Stimulated activated CD8-positive, alpha-beta memory T cell treated with anti-CD3 and anti-CD28 coated beads, Interleukin-12 subunit alpha, Interleukin-12 subunit beta, amount 100 ng/mL, for 24 hours (primary cell): ENCODE measurements around the gene GID8.

Experiments
- DNase-seq: peaks from one replicate; pipeline ENCODE4 v3.0.0-alpha.2; 2020; ENCODE audit errors: extremely low read depth

Gene GID8

DNA sequence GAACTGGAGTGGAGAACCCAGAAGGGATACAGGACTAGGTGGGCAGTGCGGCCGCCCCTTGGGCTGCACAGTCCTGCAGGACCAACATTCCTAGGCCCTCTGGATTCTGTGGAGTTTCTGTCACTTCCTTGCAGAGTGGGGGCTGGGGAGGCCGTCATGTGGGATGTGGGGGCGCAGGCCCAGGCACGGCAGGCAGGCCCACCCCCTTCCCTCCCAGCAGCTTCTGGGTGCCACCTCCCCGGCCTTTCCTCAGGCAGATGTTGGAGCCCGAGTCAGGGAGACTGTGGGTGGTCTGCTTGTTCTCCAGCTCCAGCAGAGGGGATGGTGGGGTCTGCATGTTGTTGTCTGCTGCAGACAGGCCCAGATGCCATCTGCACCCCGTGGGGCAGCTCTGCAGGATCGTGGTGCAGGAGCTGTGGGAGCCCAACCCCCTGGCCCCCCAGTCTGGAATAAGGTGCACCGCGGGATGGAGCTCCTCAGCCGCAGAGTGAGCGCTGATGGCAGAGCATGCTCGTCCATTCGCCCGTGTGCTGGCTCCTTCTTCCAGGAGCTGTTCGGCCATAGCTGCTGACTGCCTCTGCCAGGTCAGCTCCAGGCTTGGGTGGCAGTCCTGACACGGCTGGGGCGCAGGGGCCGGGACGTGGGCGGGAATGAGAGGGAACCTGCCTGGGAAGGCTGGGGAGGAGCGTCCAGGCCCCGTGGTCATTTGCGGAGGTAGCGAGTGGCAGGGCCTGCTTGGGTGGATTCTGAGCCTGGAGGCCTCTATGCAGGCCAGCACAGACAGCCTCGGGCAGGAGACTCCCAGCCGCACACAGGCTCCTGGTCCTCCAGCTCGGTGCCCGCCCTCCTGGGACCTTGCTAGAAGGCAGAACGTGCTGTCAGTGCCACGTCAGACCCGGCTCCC is 32.6 kb downstream of the GID8 start:
- no peak for DNase-seq

DNA sequence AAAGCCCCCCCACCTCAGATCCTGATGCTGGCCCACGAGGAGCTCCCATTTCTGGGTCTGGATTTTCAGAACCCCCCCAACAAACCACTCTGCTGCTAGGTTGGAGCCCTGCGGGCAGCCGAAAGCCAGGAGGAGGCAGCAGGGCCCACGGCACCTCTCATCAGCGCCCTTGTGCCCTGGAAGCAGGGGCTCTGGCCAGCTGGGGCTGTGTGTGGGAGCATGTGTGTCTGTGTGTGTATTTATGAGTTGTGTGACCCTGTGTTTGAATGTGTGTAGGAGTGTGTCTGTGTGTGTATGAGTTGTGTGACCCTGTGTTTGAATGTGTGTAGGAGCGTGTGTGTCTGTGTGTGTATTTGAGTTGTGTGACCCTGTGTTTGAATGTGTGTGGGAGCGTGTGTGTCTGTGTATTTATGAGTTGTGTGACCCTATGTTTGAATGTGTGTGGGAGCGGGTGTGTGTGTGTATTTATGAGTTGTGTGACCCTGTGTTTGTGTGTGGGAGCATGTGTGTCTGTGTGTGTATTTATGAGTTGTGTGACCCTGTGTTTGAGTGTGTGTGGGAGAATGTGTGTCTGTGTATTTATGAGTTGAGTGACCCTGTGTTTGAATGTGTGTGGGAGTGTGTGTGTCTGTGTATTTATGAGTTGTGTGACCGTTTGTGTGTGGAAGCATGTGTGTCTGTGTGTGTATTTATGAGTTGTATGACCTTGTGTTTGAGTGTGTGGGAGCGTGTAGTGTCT is 33.4 kb downstream of the GID8 start:
- DNase-seq, result no peak

DNA sequence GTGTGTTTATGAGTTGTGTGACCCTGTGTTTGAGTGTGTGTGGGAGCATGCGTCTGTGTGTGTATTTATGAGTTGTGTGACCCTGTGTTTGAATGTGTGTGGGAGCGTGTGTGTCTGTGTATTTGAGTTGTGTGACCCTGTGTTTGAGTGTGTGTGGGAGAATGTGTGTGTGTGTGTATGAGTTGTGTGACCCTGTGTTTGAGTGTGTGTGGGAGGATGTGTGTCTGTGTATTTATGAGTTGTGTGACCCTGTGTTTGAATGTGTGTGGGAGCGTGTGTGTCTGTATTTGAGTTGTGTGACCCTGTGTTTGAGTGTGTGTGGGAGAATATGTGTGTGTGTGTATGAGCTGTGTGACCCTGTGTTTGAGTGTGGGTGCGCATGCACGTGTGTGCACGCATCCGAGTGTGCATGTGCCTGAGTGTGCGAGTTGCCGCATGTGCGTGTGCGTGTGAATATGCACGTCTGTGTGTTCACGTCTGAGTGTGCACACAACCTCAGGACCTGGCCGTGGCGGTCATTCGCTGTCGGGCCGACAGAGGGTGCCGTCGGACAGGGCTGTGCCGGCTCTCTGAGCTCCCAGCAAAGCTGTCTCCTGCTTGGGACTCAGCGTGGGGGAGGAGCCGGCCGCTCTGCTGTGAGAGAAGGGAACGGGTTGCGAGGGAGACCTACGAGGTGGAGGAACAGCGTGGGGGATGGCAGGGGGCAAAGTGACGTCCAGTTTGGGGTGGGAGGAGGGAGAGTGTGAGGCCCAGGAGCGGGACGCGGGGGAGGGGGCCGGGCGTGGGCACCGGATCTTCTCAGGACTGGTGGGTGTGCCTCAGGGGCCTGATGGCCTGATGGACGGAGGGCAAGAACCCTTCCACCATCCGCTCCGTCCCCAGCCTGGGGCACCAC is 34.2 kb downstream of the GID8 start:
- DNase-seq, result peak; percentile 61

DNA sequence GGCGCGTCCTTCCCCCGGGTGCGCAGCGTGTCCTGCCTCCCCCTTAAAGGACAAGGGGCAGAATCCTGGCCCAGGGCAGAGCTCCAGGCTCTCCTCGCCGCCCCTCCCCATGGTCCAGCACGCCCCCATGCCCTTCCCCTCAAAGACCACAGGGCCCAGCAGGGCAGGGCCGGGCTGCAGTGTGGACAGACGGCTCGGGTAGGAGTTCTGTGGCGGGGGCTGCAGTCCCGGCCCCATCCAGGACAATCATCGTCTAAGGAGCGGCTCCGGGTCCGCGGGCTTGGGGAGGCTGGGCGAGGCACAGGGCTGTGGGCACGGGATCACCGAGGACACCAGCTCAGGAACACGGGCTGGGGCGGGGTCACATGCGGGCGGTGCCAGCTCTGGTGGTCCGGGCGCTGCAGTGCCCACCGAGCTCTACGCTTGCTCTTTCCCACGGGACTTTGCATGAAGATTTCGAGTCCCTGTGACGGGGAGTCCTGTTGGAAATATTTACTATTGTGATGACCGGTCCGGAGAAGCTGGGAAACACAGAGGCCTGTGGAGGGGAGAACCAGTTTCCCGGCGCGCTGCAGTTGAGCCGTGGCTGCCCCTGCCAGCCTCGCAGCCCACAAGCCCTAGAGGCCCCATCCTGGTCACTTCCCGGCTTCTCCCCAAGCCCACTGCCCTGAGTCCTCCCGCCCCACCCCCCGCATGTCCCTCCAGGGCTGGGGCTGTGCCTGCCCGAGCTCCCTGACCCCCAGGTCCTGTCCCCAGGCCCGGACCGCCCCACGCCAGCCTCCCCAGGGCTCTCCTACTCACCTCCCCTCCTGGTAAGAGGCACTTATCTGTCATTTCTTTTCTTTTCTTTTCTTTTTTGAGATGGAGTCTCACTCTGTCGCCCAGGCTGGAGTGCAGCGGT is 35.1 kb downstream of the GID8 start:
- no peak for DNase-seq

DNA sequence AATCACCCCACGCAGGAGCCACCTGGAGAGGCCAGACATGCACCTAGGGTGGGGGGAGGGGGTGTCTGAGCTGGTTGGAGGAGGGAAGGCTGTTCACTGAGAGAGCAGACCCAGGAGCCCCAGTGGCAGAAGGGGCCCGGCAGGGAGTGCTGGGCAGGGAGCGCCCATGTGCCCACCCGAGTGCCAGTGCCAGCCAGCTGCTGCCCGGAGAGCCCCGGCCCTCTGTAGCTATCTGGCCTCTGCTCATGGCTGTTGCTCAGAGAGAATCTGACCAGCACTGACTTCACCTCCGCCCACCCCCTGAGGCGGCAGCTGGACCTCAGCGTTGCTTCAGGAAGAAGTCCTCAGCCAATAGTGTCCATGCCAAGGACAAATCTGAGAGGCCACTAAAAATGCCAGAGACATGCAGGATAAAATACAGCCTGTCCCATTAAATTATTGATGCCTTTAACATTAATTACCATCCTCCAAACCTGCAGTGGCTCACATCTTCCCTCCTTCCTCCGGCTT is 37.4 kb downstream of the GID8 start:
- no peak for DNase-seq

DNA sequence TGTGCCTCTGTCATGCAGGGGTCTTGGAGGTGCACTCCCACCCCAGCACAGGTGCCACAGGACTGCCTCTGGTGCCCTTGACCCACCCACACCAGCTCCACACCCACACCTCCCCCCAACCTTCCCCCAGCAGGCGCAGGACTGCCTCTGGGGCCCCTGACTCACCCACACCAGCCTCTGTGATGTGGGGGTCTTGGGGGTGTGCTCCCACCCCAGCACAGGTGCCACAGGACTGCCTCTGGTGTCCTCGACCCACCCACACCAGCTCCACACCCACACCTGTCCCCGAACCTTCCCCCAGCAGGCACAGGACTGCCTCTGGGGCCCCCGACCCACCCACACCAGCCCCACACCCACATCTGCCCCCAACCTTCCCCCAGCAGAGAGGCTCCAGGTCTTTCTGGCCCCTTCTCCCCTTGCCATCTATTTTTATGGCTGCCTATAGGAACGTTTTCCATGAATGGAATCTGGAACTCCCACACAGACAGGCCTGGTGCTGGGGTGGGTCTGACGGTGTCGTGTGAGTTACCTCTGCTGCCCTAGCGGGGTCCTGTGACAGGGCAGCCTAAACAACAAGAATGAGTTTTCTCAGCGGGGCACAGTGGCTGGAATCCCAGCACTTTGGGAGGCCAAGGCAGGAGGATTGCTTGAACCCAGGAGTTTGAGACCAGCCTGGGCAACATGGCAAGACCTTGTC is 38.0 kb downstream of the GID8 start:
- no peak for DNase-seq

DNA sequence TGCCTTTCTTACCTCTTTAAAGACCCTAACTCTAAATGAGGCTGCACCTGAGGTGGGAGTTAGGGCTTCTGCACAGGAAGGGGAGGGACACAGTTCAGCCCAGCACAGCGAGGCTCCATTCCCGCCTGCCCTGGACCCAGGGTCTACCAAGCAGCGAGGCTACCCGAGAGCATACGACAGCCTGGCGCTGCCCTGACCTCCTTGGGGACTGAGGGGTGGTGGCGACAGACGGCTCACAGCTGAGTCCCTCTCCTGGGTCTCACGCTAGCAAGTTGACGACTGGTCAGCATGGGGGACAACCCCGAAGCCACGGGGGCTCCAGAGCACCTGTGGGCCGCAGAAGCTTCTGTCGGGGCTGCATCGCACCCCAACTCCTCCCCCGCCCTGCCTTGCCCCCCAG is 38.9 kb downstream of the GID8 start:
- DNase-seq, result no peak

DNA sequence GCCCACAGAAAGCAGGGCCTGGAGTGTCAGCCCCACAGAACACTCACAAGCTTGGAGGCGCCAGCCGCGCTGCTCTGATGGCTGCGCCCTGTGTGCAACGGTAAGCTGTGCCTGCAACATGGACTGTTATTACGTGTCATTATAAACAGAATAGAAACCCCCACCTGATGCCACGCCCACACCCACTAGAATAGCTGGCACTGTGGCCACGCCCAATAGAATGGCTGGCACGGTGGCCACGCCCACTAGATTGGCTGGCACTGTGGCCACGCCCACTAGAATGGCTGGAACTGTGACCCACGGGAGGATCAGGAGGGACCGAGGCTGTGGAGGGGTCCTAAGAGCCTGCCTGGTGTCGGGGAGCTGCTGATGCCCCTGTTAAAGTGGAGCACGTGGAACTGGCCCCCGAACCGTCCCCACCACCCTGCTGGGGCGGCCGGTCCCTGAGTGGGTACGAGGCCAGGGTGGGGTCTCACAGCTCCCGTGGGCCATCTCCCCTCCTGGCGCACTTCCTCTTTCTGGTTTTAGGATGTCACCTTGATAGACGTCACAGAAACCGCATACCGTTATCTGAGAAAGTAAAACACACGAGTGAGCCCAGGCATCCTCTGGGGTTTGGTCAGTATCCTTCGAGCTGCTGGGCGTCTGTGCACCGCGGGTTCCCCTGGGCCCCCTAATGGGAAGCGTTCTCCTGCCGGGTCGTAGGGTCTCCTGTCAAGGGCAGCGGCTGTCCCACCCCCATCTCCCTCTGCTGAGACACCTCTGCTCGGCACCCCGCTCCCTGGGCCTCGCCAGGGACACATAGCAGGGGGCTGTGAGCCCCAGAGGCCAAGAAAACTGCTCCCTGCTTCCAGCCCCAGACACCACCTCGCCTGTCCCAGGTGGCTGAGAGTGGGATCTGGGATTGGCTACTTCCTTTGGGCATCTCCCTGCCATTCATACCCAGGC is 39.9 kb downstream of the GID8 start:
- DNase-seq, result peak; percentile 36

DNA sequence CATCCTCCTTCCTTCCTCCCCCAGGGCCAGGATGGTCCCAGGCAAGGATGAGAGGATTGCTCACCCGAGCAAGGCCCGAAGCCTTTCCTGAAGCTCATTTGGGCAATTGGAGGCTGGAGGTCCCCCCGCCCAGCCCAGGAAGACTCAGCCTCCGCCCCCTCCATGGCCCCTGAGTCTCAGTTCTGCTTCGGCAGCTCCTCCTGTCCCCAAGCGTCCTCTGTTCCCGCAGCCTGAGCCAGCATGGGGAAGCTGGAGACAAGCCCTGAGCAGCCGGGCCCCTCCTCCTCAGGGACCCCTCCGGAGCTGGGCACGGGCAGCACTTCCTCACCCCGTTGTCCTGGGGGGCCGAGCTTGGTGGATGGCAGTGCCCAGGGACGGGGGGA is 40.6 kb downstream of the GID8 start:
- no peak for DNase-seq

DNA sequence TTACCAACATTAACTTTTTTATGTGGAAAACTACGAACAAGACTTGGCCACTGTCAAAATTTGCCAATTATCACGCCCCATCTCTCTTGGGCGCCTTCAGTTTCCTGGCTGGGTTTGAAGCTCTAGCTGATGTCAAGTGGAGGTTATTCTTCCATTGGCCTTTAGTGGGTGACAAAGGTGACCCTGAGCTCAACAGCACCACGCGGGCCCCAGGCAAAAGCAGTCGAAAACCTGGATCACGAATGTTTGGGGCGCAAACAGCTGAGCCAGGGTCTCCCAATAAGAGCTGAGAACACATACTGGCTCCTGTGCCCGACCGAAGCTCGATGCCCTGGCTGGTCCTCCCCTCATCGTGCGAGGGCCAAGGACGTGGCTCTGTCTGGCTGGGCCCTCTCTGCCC is 41.4 kb downstream of the GID8 start:
- no peak for DNase-seq

DNA sequence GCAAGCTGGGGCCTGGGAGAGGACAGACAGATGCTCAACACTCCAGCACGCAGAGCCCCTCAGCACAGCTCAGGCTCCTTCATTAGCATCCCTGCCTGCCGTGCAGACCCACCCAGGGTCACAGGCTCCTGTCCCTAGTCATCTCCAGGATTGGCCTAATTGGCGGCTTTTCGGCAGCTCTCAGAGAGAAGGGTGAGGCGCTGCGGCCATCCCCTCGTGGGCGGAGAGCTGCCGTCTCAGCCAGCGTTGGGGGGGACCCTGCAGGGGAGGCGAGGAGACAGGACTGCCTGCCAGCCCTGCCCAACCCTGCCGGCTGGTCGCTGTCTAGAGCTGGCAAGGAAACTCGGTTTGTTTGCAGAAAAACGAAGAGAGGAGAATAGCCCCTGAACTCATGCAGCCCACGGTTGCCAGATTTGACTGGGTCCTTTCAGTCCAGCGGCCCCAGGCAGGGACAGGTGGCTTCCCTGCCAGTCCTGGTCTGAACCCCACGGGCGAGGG is 42.0 kb downstream of the GID8 start:
- DNase-seq, result no peak

DNA sequence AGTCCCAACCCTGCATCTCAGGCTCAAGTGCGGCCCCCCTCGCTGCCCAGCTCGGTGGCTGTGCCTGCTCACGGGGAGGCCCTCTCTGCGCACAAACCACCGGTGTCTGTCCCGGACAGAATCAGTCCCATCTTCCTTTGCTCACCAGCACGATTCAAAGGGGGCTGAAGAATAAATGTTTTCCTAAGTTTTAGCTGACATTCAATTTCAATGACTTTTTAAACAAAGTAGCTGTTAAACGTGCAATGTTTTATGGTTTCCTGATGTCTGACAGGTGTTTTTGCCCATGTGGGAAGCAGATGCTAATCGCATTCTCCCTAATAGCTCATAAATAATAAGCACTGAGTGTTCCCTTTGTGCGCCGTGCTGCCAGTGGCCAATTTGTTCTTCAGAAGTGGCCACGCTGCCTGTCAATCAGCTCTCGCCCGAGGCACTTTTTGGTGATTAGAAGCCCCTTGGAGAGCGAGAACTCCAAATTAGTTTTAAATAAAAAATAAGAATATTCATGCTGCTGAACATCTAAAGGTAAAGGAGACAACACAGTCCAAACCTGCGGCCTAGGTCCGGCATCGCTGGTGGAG is 42.5 kb downstream of the GID8 start:
- DNase-seq, result no peak

DNA sequence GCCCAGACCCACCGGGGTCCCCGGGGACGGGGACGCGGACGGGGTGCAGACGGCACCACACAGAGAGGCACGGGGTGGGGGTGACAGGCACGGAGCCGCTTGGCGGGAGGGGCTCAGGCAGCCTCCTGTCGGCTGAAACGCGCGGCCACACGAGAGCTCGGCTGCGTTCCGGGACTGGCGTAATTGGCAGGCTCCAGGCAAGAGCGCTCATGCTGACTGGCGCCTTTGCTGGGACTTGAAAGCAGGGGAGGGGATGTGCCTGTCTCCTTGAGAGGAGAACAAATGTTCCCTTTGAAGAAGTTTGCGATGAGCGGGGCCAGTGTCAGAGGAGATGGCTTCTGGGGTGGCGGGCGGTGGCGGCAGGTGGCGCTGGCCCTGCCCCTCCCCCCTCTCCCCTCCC is 43.0 kb downstream of the GID8 start:
- DNase-seq, result no peak

DNA sequence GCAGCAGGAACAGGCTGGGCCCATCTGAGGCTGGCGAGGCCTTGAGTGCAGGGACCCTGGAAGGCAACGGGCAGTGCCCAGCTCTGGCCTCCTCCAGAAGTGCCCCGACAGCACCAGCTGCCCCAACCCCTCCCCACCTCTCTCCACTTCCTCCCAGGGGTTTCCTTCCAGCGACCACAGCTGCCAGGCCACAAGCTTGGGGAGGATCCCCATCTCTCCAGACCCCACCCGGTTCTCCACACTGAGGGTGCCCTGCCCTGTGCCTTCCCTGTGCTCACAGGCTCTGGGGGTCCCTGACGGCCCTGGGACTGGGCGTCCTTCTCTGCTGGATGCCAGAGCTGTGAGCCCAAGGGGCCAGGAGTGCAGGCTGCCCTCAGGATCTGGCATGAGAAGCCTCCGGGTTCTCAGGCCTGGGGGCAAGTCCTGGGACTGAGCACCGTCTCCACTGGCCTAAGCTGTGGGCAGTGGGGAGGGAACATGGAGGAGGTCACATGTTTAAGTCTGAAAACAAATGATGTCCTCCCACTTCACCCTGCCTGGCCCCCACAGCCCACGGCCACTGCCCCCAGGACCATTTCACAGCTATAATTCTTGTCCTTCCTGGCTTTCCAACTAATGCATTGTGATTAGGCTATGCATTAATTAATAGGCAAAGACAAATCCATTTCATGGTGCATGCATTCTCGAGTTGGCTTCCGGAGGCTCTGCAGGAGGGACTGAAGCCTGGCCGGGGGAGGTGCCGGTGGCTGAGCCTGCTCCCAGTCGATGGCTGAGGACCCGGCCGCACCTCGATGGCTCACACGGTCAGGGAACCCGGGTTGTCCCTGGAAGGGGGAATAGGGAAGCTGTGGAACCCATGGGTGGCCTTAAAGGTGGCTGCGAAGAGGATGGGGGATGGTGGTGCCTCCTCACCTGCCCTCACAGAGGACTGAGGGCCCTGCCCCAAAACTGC is 44.5 kb downstream of the GID8 start:
- DNase-seq, result no peak

DNA sequence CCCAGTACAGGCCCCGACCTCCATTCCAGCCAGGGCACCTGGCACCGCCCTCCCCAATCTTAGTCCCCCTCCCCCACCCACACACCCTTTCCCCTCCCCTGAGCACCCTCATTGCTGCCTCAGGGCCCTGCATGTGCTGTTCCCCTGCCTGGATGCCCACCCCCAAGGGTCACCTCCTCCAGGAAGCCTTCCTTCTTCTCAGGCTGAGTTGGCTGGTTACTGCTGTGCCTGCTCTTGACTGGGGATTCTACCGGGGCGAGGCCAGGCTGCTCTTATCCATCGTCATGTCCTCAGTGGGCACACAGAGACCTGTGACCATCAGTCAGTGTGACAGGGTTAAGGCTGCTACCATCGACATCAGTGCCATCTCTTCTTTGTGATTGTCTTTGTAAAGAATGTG is 45.3 kb downstream of the GID8 start:
- no peak for DNase-seq

DNA sequence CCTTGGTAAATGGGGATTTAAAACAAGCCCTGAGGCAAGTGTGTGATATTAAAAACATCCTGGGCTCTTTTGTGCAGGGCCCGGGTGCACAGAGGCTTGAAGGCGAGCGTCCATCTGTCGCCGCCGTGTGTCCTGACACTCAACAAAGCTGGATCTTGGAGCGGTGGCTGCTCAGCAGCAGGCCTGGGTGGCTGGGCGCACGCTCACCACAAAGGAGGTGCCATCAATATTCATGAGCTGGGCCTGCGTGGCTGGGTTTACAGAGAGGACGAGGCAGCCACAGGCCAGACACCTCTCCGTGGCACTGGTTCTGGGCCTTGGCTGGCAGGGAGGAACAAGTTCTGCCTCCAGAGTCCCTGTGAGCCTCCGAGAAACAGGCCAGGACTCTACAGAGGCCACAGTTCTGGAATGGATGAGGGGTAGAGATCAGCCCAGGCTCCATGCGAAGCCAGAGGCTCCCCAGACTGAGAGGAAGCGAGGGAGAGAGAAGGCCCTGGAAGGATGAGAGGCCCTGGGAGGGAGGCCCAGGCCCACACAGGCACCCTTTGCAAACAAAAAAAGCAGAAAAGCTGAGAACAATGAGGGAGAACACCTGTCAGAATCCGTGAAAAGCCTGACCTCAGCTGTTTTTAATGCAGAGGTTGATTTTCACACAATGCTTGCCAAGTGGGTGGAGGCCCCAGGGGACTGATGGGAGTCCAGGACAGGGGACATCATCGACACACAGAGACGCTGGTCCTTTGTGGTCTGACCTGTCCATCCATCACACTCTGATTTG is 46.9 kb downstream of the GID8 start:
- no peak for DNase-seq

DNA sequence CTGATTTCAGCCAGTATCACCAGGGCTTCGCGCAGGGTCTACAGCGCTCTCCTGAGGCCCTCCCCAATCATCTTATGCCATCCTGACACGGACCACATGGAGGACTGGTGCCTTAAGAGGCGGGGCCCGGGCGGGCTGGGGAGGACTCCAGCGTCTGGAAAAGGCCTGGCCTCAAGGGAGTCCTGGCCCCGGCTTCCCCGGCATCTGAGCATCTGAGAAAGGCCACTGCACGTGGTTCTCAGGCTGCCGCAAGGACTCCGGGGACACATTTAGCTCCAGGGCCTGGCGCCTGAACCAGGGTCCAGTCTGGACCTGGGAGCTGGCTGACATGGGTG is 47.5 kb downstream of the GID8 start:
- DNase-seq, result no peak
